Adrenal gland (tissue), 5 donors: Measurements from ENCODE around the gene NHERF2.

ENCODE experiments used
- CTCF ChIP-seq, 6 experiments: fragments of 450-650 bp in 4 of 6; fragments of 200-600 bp in 2 of 6; sonication (generic) in 1 of 6; IDR thresholded peaks; 1 replicate in 5 of 6; 2 replicates in 1 of 6; pipeline versions ENCODE4 v1.5.1 to v1.8.0; 2016 to 2021; ENCODE audit warnings: antibody characterized with exemption in 6 of 6, mild to moderate bottlenecking in 2 of 6, moderate library complexity in 1 of 6
- POLR2A ChIP-seq, 2 donors: fragments of 450-650 bp; IDR thresholded peaks; one replicate each; pipeline ENCODE4 v1.6.1; 2017; ENCODE audit warnings: antibody characterized with exemption in 2 of 2, mild to moderate bottlenecking in 2 of 2, moderate library complexity in 1 of 2
- donor health status: DM: no; HTN: no; CAD: no.

GRCh38 chr16:2082171-2082982 lies 55.7 kb downstream of the NHERF2 start:
- TF ChIP-seq POLR2A (IDR thresholded peaks at IDR 0.05) (peak; percentile 18 to 73), CTCF (IDR thresholded peaks at IDR 0.05) (peak; percentile 12 to 43 (median 38))
